HL-60 (cell line): ENCODE measurements around the gene COX10.

Source experiments
- DNase-seq, 2 experiments: peaks; one replicate each; pipeline ENCODE4 v3.0.0-alpha.2; 2010 to 2020; ENCODE audit warnings: low read depth in 1 of 2, low spot score in 1 of 2
- H3K27ac ChIP-seq: fragments of 250-450 bp; sonication (Bioruptor Pico); replicated peaks from 2 replicates; pipeline ENCODE4 v1.5.1; 2020; ENCODE audit warnings: mild to moderate bottlenecking, moderate library complexity
- H3K27me3 ChIP-seq: fragments of 250-450 bp; sonication (Bioruptor Pico); 2 replicates; pipeline ENCODE4 v1.5.1; 2021; ENCODE audit warnings: mild to moderate bottlenecking, moderate library complexity; ENCODE audit not compliant: insufficient read depth, poor library complexity, severe bottlenecking
- H3K4me3 ChIP-seq: replicated peaks from 2 replicates; pipeline ENCODE4 v1.5.1; 2011; ENCODE audit warnings: mild to moderate bottlenecking, control low read depth, low read length; ENCODE audit not compliant: insufficient read depth
- GABPA ChIP-seq: IDR thresholded peaks from 2 replicates; pipeline ENCODE4 v1.6.1; 2012; ENCODE audit warnings: low read depth
- POLR2AphosphoS5 ChIP-seq: IDR thresholded peaks from 2 replicates; pipeline ENCODE4 v1.6.1; 2012; ENCODE audit warnings: low read depth
- SPI1 ChIP-seq: IDR thresholded peaks from 2 replicates; pipeline ENCODE4 v1.6.1; 2012; ENCODE audit warnings: low read depth, mild to moderate bottlenecking, borderline replicate concordance
- TF ChIP-seq, protein P1 (sequence below): IDR thresholded peaks from one replicate; pipeline ENCODE4 v1.5.1; 2011; ENCODE audit warnings: low read length, control low read depth, inconsistent platforms; ENCODE audit not compliant: insufficient read depth
- TF ChIP-seq, protein P2 (sequence below): IDR thresholded peaks from 2 replicates; pipeline ENCODE4 v1.6.1; 2012; ENCODE audit warnings: low read depth; ENCODE audit not compliant: insufficient replicate concordance

COX10 gene

DNA sequence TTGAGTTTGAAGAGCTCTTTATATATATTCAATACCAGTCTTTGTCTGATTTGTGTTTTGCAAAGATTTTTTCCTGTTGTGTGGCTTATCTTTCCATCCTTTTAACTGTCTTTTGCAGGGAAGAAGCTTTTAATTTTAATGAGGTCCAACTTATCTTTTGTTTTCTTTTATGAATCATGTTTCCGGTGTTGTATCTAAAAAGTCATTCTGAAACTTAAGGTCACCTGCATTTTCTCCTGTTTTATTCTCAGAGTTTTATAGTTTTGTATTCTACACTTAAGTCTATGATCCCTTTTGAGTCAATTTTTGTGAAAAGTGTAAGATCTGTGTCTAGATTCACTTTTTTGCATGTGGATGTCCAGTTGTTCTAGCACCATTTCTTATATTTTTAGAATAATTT, 24.6 kb upstream of the COX10 start:
- DNase-seq, result no peak
- TF ChIP-seq, protein P1, sequence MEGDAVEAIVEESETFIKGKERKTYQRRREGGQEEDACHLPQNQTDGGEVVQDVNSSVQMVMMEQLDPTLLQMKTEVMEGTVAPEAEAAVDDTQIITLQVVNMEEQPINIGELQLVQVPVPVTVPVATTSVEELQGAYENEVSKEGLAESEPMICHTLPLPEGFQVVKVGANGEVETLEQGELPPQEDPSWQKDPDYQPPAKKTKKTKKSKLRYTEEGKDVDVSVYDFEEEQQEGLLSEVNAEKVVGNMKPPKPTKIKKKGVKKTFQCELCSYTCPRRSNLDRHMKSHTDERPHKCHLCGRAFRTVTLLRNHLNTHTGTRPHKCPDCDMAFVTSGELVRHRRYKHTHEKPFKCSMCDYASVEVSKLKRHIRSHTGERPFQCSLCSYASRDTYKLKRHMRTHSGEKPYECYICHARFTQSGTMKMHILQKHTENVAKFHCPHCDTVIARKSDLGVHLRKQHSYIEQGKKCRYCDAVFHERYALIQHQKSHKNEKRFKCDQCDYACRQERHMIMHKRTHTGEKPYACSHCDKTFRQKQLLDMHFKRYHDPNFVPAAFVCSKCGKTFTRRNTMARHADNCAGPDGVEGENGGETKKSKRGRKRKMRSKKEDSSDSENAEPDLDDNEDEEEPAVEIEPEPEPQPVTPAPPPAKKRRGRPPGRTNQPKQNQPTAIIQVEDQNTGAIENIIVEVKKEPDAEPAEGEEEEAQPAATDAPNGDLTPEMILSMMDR, result no peak
- TF ChIP-seq GABPA (no peak), SPI1 (no peak), POLR2AphosphoS5 (no peak)
- TF ChIP-seq, protein P2, sequence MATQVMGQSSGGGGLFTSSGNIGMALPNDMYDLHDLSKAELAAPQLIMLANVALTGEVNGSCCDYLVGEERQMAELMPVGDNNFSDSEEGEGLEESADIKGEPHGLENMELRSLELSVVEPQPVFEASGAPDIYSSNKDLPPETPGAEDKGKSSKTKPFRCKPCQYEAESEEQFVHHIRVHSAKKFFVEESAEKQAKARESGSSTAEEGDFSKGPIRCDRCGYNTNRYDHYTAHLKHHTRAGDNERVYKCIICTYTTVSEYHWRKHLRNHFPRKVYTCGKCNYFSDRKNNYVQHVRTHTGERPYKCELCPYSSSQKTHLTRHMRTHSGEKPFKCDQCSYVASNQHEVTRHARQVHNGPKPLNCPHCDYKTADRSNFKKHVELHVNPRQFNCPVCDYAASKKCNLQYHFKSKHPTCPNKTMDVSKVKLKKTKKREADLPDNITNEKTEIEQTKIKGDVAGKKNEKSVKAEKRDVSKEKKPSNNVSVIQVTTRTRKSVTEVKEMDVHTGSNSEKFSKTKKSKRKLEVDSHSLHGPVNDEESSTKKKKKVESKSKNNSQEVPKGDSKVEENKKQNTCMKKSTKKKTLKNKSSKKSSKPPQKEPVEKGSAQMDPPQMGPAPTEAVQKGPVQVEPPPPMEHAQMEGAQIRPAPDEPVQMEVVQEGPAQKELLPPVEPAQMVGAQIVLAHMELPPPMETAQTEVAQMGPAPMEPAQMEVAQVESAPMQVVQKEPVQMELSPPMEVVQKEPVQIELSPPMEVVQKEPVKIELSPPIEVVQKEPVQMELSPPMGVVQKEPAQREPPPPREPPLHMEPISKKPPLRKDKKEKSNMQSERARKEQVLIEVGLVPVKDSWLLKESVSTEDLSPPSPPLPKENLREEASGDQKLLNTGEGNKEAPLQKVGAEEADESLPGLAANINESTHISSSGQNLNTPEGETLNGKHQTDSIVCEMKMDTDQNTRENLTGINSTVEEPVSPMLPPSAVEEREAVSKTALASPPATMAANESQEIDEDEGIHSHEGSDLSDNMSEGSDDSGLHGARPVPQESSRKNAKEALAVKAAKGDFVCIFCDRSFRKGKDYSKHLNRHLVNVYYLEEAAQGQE, result no peak

GRCh38 chr17:14046978-14047377, 22.3 kb upstream of the COX10 start:
- TF ChIP-seq, protein P2, result no peak
- TF ChIP-seq SPI1 (no peak), POLR2AphosphoS5 (no peak), GABPA (no peak)
- TF ChIP-seq, protein P1, result no peak

More for the DNA sequence above, 24.6 kb upstream of the COX10 start:
- H3K27me3 ChIP-seq, result no peaks in the 10 kb centered on the region
- H3K27ac ChIP-seq, result no peak overlapping the region
- H3K4me3 ChIP-seq, result no peak overlapping the region

DNA sequence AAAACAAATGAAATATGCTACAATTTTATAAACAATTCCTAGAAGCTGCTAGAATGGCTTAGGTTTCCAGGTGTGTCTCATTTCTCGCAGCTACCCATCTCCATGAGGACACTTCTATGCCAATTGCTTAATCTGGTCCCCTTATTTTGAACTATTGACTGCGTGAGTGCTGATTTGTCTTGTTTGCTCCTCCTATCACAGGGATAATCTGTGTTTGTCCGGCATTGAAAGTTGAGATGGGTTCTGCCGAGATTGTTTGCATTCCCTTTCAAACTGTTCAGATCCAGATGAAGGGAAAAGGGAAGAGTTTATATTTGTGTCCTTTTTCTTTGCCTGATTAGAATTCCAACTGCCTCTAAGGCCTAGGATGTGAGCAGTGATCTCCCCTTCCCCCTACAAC, 21.7 kb upstream of the COX10 start:
- Histone ChIP-seq H3K4me3 (no peak overlapping the region), H3K27ac (no peak overlapping the region), H3K27me3 (no peaks in the 10 kb centered on the region)
- DNase-seq, result no peak
- TF ChIP-seq, protein P1, result no peak
- no peak for TF ChIP-seq SPI1
- TF ChIP-seq, protein P2, result no peak
- no peak for TF ChIP-seq POLR2AphosphoS5
- TF ChIP-seq GABPA, result no peak

More at GRCh38 chr17:14046978-14047377, 22.3 kb upstream of the COX10 start:
- no peaks in the 10 kb centered on the region for H3K27me3 ChIP-seq
- DNase-seq, result no peak
- H3K27ac ChIP-seq, result no peak overlapping the region
- no peak overlapping the region for H3K4me3 ChIP-seq
